ENCODE results near the gene TEX48. TPM values are rescaled to one million over a fixed set of nuclear protein-coding genes. Genes with fewer than 3 reads are reported as not detected.

TEX48 gene
- total RNA-seq, 1 experiment from 2014 or later, result not detected

DNA sequence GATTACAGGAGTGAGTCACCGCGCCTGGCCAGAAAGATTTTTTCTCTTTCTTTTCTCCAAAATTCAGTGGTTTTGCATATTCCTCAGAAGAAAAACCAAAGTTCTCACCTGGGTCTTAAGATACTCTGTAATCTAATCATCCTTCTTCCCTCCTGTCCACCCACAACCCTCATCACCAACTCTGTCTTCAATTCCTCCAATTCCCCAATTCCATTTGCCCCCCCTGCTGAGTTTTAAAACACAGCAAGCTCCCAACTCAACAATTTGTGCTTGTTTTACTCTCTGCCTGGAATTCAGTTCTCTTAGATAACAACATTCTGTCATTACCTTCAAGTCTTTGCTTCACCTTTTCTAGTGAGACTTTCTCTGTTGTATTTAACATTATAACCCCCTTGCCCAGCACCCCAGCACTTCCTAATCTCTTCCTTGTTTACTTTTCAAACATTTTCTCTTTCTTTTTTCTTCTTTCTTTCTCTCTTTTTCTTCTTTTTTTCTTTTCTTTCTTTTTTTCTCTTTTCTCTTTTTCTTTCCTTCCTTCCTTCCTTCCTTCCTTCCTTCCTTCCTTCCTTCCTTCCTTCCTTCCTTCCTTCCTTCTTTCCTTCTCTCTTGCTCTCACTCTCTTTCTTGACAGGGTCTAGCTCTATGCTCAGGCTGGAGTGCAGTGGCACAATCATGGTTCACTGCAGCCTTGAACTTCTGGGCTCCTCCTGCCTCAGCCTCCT is 7.8 kb downstream of the TEX48 start:
- in situ Hi-C loops (cut with HindIII; ENCODE audit: low sequenced_read_pairs), result no loop called here
- DNase-seq (ENCODE audit: low spot score), result no peak

GRCh38 chr9:114671605-114672004 is 10.4 kb downstream of the TEX48 start:
- DNase-seq (ENCODE audit: low spot score), result no peak
- in situ Hi-C loops (cut with HindIII; ENCODE audit: low sequenced_read_pairs), result no loop called here

- in situ Hi-C loops (cut with HindIII; ENCODE audit: low sequenced_read_pairs), result no loop called here
Measured at GRCh38 chr9:114669961-114670360, 12.0 kb downstream of the TEX48 start.

DNA sequence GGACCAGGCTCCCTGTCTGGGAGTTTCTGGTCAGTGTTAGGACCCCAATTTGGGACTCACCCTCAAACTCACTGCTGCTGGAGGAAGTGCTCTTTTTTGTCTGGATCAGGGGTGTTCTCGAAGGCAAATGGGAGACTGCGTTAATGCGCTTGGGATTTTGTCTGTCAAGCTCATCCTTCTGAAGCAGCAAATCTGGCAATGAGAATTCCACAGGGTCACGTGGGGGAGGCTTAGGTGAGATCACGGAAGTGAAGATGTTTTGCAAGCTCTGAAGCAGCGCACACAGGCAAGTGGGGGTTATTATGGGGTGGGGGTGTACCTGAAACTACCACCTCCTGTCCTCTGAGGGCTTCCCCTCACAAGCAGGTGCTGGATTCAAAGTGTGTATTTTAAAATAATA is 13.8 kb downstream of the TEX48 start:
- DNase-seq (ENCODE audit: low spot score), result no peak
- in situ Hi-C loops (cut with HindIII; ENCODE audit: low sequenced_read_pairs), result no loop called here

More at GRCh38 chr9:114669961-114670360, 12.0 kb downstream of the TEX48 start:
- no peak for DNase-seq (ENCODE audit: low spot score)

GRCh38 chr9:114666851-114667250 is 15.1 kb downstream of the TEX48 start:
- no peak for DNase-seq (ENCODE audit: low spot score)
- in situ Hi-C loops (cut with HindIII; ENCODE audit: low sequenced_read_pairs), result no loop called here

GRCh38 chr9:114666401-114666800 is 15.6 kb downstream of the TEX48 start:
- in situ Hi-C loops (cut with HindIII; ENCODE audit: low sequenced_read_pairs), result no loop called here
- no peak for DNase-seq (ENCODE audit: low spot score)

DNA sequence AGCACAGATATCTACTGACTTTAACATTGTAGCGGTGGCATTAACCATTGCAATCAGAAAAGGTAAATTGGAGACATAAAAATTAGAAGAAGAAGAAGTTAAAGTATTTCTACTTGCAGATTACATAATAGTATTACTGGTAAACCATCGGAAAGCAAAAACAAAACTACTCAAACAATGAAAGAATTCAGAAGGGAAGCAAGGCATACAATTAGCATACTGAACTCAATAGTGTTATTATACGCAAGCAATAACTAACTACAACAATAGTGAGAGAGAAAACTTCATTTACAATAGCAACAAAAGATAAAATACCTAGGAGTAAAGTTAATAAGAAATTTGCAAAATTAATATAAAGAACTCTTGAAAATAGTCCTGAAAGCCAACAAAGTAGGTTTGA is 17.8 kb downstream of the TEX48 start:
- in situ Hi-C loops (cut with HindIII; ENCODE audit: low sequenced_read_pairs), result no loop called here
- no peak for DNase-seq (ENCODE audit: low spot score)

- peak; percentile 19 for DNase-seq (ENCODE audit: low spot score)
- in situ Hi-C loops (cut with HindIII; ENCODE audit: low sequenced_read_pairs), result no loop called here
Measured at GRCh38 chr9:114662081-114662989, 19.7 kb downstream of the TEX48 start.

DNA sequence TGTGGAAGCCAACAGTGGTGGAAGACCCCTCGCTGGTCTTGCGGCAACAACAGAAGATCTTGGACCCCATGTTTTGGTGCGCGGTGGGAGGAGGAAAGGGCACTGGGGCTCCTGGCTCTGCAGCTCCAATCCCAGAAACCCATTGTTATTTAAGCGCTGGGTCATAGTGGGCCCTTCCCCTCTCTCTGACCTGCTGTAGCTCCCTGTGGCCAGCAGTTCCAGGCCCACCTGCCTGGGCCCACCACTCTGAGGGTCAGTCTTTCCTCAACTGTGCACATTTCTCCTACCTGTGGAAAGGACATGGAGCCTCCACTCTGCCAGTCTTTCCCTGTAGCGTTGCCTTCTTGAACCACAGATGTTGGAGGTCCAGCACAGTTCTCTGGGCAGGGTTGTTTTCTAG is 24.3 kb downstream of the TEX48 start, which contains the start of gene TEX53:
TSS of gene TEX53 (minus strand) at position 101 of the 400 bp plus-strand sequence. CDS start at position 70, 31 bp downstream.
- no peak for DNase-seq (ENCODE audit: low spot score)
- in situ Hi-C loops (cut with HindIII; ENCODE audit: low sequenced_read_pairs), result no loop called here

- in situ Hi-C loops (cut with HindIII; ENCODE audit: low sequenced_read_pairs), result no loop called here
- no peak for DNase-seq (ENCODE audit: low spot score)
Measured at GRCh38 chr9:114656301-114656700, 25.7 kb downstream of the TEX48 start.

GRCh38 chr9:114655689-114656088 is 26.3 kb downstream of the TEX48 start:
- DNase-seq (ENCODE audit: low spot score), result no peak
- in situ Hi-C loops (cut with HindIII; ENCODE audit: low sequenced_read_pairs), result no loop called here

GRCh38 chr9:114653556-114654159 is 28.3 kb downstream of the TEX48 start:
- peak; percentile 53 for DNase-seq (ENCODE audit: low spot score)
- in situ Hi-C loops (cut with HindIII; ENCODE audit: low sequenced_read_pairs), result no loop called here

- in situ Hi-C loops (cut with HindIII; ENCODE audit: low sequenced_read_pairs), result no loop called here
- DNase-seq (ENCODE audit: low spot score), result no peak
Measured at GRCh38 chr9:114652776-114653555, 29.0 kb downstream of the TEX48 start.

GRCh38 chr9:114643896-114644295 is 38.1 kb downstream of the TEX48 start:
- in situ Hi-C loops (cut with HindIII; ENCODE audit: low sequenced_read_pairs), result no loop called here
- no peak for DNase-seq (ENCODE audit: low spot score)

DNA sequence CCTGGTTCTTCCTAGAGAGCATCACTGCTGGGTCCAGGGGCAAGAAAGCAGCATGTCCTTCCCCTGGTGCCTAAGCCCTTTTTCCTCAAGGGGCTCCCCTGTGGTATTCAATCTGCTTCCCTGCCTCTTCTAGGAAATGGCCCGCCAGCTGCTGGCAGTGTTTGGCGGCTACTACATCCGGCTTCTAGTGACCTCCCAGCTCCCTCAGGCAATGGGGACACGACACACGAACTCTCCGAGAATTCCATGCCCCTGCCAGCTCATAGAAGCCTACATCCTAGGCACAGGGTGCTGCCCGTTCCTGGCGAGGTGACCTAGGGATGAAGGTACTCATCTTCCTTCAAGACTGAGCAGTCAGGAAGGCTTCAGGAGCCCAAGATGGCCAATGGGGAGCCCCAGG is 39.0 kb downstream of the TEX48 start:
- in situ Hi-C loops (cut with HindIII; ENCODE audit: low sequenced_read_pairs), result no loop called here
- no peak for DNase-seq (ENCODE audit: low spot score)

DNA sequence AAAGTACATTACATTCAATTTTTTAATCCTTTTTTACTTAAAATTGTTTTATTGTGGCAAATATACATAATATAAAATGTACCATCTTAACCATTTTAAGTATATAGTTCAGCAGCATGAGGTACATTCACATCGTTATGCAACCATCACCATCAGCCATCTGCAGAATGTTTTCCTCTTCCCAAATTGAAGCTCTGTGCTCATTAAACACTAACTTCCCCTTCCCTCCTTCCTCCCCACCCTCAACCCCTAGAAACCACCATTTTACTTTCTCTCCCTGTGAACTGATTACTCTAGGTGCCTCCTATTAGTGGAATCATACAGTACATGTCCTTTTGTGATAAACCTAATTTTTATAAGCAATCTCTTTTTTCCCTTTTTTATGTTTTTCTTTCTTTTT is 40.0 kb downstream of the TEX48 start:
- DNase-seq (ENCODE audit: low spot score), result no peak
- in situ Hi-C loops (cut with HindIII; ENCODE audit: low sequenced_read_pairs), result no loop called here

DNA sequence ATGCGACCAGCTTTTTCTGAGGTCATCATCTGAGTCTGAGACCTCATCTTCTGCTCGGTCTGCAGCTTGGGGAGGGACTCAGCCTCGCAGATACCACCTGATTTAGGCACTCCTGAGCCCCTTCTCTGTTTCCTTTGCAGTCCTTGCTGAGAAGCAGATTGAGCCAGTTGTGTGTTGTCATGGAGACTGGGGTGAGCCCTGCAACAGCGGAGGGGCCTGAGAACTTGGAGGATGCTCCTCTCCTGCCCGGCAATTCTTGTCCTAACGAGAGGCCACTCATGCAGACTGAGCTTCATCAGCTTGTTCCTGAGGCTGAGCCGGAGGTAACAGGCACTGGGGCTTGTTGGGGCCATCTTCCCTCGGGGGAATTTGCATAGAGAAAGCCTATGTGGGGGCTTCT is 43.6 kb downstream of the TEX48 start:
- in situ Hi-C loops (cut with HindIII; ENCODE audit: low sequenced_read_pairs), result no loop called here
- DNase-seq (ENCODE audit: low spot score), result no peak

DNA sequence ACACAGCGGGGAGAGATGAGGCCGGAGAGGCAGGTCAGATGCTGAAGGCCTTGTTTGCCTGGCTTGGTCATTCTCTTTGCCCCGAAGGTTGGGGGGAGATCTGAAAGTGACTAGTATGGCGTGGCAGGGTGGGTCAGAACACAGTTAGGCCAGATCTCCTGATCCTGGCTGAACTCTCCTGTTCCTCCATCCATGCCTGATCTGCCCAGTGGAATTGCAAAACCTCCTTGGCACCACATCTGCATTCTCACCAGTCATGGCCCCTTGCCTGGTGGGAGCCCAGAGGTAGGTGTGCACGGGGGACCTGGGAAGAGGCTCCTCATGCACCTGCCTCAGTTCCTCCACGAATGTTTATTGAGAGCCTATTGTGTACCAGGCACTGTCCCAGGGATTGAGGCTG is 47.6 kb downstream of the TEX48 start:
- in situ Hi-C loops (cut with HindIII; ENCODE audit: low sequenced_read_pairs), result no loop called here
- DNase-seq (ENCODE audit: low spot score), result no peak

- no peak for DNase-seq (ENCODE audit: low spot score)
- in situ Hi-C loops (cut with HindIII; ENCODE audit: low sequenced_read_pairs), result no loop called here
Measured at GRCh38 chr9:114633438-114634089, 48.4 kb downstream of the TEX48 start.

Measured in G401 (cell line).